DND-41 (cell line): ENCODE data around the gene TTC33.

Source experiments
- ATAC-seq: fragments of 200-7000 bp; cut with Tn5 transposase; 3 replicates; pipeline ENCODE4 v1.9.1; 2021; ENCODE audit warnings: low read depth; ENCODE audit not compliant: insufficient read depth
- DNase-seq: peaks from one replicate; pipeline ENCODE4 v3.0.0-alpha.2; 2020
- H2AFZ ChIP-seq: 2 replicates; pipeline ENCODE4 v1.6.0; 2012; ENCODE audit warnings: low read depth, low read length
- H3K27ac ChIP-seq: 2 replicates; pipeline ENCODE4 v1.5.1; 2012; ENCODE audit warnings: low read length, inconsistent platforms
- H3K27me3 ChIP-seq: fragments of 200-600 bp; sonication (generic); 2 replicates; pipeline ENCODE4 v1.6.0; 2012; ENCODE audit warnings: low read length, mild to moderate bottlenecking, inconsistent platforms; ENCODE audit not compliant: insufficient read depth, poor library complexity
- H3K36me3 ChIP-seq: 2 replicates; pipeline ENCODE4 v1.5.1; 2012; ENCODE audit warnings: low read length, inconsistent platforms; ENCODE audit not compliant: insufficient read depth
- H3K4me1 ChIP-seq: 2 replicates; pipeline ENCODE4 v1.5.1; 2012; ENCODE audit warnings: mild to moderate bottlenecking, low read length; ENCODE audit not compliant: insufficient read depth
- H3K4me2 ChIP-seq: 2 replicates; pipeline ENCODE4 v1.6.0; 2012; ENCODE audit warnings: mild to moderate bottlenecking, moderate library complexity, low read length, inconsistent platforms; ENCODE audit not compliant: insufficient read depth
- H3K4me3 ChIP-seq, 2 experiments: fragments of 200-600 bp in 1 of 2; shearing (Covaris generic) in 1 of 2; 2 replicates each; pipeline ENCODE4 v1.5.1; 2012 to 2016; ENCODE audit warnings: inconsistent platforms in 2 of 2, low read length in 2 of 2, mild to moderate bottlenecking in 2 of 2, low read depth in 1 of 2, moderate library complexity in 1 of 2
- H3K79me2 ChIP-seq: 2 replicates; pipeline ENCODE4 v1.6.0; 2012; ENCODE audit warnings: low read length, inconsistent platforms; ENCODE audit not compliant: insufficient read depth
- H3K9ac ChIP-seq: 2 replicates; pipeline ENCODE4 v1.6.0; 2012; ENCODE audit warnings: low read depth, mild to moderate bottlenecking, inconsistent platforms, low read length, moderate library complexity
- H3K9me3 ChIP-seq: 2 replicates; pipeline ENCODE4 v1.5.1; 2012; ENCODE audit warnings: low read length, moderate library complexity, mild to moderate bottlenecking, inconsistent platforms; ENCODE audit not compliant: insufficient read depth, severe bottlenecking
- H4K20me1 ChIP-seq: 2 replicates; pipeline ENCODE4 v1.6.0; 2012; ENCODE audit warnings: low read length; ENCODE audit not compliant: insufficient read depth
- CTCF ChIP-seq: IDR thresholded peaks from 2 replicates; pipeline ENCODE4 v1.5.1; 2012; ENCODE audit warnings: borderline replicate concordance, low read length, moderate library complexity, mild to moderate bottlenecking; ENCODE audit not compliant: poor library complexity, severe bottlenecking; ENCODE audit errors: extremely low read depth
- EZH2 ChIP-seq: IDR thresholded peaks from 3 replicates; pipeline ENCODE4 v1.6.1; 2012; ENCODE audit warnings: borderline replicate concordance, low read depth, mild to moderate bottlenecking, moderate library complexity, low read length, inconsistent platforms; ENCODE audit not compliant: severe bottlenecking

The TTC33 gene

DNA sequence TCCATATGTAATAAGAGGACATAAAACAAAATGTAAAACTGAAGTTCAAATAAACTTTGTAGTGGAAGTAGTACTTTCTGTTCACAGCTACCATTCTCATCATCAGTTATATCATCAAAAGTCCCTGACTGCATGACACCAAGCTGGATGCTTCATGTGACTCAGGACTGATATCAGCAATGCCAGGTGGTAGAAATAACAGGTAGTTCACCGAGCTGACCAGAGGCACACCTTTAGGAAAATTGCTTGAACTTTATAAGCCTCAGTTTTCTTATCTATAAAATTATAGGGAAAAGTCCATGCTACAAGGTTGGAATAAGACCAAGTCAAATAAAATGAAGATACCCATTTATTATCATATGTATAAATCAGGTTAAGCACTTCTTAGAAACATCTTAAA lies 200.9 kb downstream of the TTC33 start:
- Histone ChIP-seq H4K20me1 (no peaks in the 10 kb centered on the region), H3K27ac (no peak overlapping the region), H3K4me2 (no peak overlapping the region), H3K9me3 (no peaks in the 10 kb centered on the region), H3K27me3 (no peaks in the 10 kb centered on the region), H3K4me1 (no peaks in the 10 kb centered on the region; the same call in 1 of the 2 replicates), H3K9ac (no peak overlapping the region), H3K4me3 (no peak overlapping the region), H3K79me2 (no peaks in the 10 kb centered on the region), H3K36me3 (no peaks in the 10 kb centered on the region), H2AFZ (no peak overlapping the region)
- DNase-seq (no peak), ATAC-seq (no peak)
- no peak for TF ChIP-seq EZH2
- no peak for TF ChIP-seq CTCF

DNA sequence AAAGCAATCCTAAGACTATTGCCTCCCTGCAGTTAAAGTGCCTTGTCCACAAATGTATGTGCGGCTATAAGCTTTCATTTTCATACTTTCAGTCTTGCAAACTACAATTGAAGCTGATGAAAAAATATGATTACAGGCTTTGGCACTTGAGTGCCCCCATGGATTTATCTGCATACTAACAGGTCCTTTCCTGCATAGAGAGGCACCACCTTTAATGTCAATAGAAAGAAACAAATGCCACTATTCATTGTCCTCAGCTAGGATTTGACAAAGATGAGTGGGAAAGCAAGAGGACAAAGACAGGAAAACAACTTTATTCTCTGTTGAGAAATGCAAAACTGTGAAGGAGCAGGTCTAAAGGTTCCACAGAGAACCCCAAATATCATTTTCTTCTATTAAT lies 201.7 kb downstream of the TTC33 start:
- no peak overlapping the region for H2AFZ ChIP-seq
- no peak overlapping the region for H3K4me3 ChIP-seq
- no peaks in the 10 kb centered on the region for H3K36me3 ChIP-seq
- no peak for ATAC-seq
- no peaks in the 10 kb centered on the region for H3K27me3 ChIP-seq
- no peaks in the 10 kb centered on the region for H4K20me1 ChIP-seq
- no peaks in the 10 kb centered on the region for H3K79me2 ChIP-seq
- no peaks in the 10 kb centered on the region; the same call in 1 of the 2 replicates for H3K4me1 ChIP-seq
- DNase-seq: no peak
- TF ChIP-seq EZH2 (no peak), CTCF (no peak)
- H3K4me2 ChIP-seq: no peak overlapping the region
- no peak overlapping the region for H3K9ac ChIP-seq
- no peak overlapping the region for H3K27ac ChIP-seq
- no peaks in the 10 kb centered on the region for H3K9me3 ChIP-seq

- no peak overlapping the region for H3K27ac ChIP-seq
- no peak for DNase-seq
These were observed 202.8 kb downstream of the TTC33 start for GRCh38 chr5:40552981-40553380.

More at GRCh38 chr5:40552981-40553380, 202.8 kb downstream of the TTC33 start:
- Histone ChIP-seq H2AFZ (no peak overlapping the region), H3K4me2 (no peak overlapping the region), H3K36me3 (no peaks in the 10 kb centered on the region), H3K4me3 (no peak overlapping the region), H3K9me3 (no peaks in the 10 kb centered on the region), H3K27me3 (no peaks in the 10 kb centered on the region), H3K79me2 (no peaks in the 10 kb centered on the region), H4K20me1 (no peaks in the 10 kb centered on the region), H3K4me1 (no peaks in the 10 kb centered on the region; the same call in 1 of the 2 replicates), H3K9ac (no peak overlapping the region)
- no peak for ATAC-seq
- TF ChIP-seq CTCF (no peak), EZH2 (no peak)
